ENCODE measurements around the gene NUP42. TPM values are rescaled to one million over a fixed set of nuclear protein-coding genes. Genes with fewer than 3 reads are reported as not detected.
A peak's percentile ranks its signal among the peaks of the same experiment; 100 is the strongest.

The NUP42 gene
- polyA plus RNA-seq, 1 donor from 2014 or later, result 52.1 TPM

DNA sequence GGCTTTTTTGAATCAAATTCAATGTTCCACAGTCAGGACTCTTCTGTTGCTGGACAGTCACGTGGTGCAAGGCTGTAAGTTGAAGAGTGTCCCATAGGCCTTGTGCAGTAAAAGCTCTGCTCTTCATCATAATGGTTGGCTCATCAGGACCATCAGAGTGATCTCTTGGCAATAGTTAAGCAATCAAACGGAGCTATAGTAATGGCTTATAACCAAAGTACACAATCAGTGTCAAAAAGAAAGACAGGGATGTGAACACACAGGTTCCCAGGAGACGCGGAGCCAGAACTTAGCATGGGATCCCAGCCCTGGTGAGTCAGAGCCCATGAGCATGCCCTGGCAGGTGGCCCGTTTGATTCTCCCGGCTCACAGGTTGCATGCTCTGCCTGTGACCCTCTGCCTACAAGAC is 54.0 kb downstream of the NUP42 start:
- H3K36me3 Mint-ChIP-seq, result peaks cover 3% of the 10 kb centered on the region
- peaks cover 10 to 12% (median 10%) of the 10 kb centered on the region in 3 donors for H3K4me1 Mint-ChIP-seq
- H3K4me3 Mint-ChIP-seq, result no peak overlapping the region
- no peak overlapping the region for H3K27ac Mint-ChIP-seq
- no peaks in the 10 kb centered on the region for H3K9me3 Mint-ChIP-seq
- H3K27me3 Mint-ChIP-seq, result no peaks in the 10 kb centered on the region

DNA sequence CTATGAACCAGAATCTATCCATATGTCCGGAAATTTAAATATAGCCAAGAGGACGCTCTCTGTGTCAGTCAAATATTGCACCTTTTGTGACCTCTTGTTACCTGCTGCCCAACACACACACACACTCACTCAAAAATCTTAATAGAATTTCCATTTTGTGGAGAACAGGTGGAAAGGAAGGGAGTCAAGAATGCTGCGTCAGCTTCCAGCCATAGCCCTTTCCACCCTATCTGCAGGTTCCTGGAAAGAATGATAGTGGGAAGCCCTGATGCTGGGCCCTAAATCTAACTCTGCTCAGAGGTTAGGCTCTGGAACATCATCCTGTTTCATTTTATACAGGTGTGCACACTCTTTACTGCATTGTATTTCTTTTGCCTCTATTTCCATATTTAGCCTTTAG is 55.2 kb downstream of the NUP42 start:
- H3K4me3 Mint-ChIP-seq, result no peak overlapping the region
- H3K27ac Mint-ChIP-seq, result no peak overlapping the region
- H3K36me3 Mint-ChIP-seq, result peaks cover 3% of the 10 kb centered on the region
- no peaks in the 10 kb centered on the region for H3K9me3 Mint-ChIP-seq
- no peaks in the 10 kb centered on the region for H3K27me3 Mint-ChIP-seq
- peaks cover 10 to 12% (median 10%) of the 10 kb centered on the region in 3 donors for H3K4me1 Mint-ChIP-seq

DNA sequence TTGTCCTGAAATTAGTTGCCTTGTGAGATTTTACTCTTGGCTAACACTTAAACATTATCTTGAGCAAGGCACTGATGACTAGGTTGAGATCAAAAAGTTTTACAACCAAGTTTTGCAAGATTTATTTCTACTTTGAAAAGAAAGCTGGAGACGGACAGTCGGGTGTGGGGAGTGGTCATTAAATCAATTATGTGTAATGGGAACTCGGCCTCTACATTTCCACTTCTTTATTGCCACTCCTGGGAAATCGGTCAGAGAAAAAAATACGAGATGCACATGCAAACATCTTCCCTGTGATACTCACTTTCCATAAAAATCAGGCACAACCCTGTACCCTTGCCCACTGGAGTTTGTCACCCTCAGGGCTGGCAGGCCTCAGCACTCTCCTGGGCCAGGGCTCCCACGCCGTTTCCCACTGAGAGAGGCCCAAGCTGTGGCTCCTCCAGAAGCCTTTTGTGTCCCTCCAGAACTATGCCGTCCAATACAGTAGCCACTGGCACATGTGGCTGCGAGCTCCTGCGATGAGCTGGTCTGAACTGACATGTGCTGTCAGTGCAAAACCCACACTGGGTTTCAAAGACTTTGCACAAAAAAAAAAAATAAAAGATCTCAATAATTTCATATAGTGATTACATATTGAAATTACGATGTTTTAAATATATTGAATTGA is 57.3 kb downstream of the NUP42 start:
- Mint-ChIP-seq H3K4me3 (no peak overlapping the region), H3K36me3 (peaks cover 5% of the 10 kb centered on the region), H3K27me3 (peaks cover 6% of the 10 kb centered on the region), H3K9me3 (no peaks in the 10 kb centered on the region), H3K4me1 (peaks cover 8 to 9% (median 8%) of the 10 kb centered on the region in 3 donors), H3K27ac (no peak overlapping the region)

- Mint-ChIP-seq H3K4me3 (no peak overlapping the region), H3K4me1 (peaks cover 3 to 4% (median 4%) of the 10 kb centered on the region in 3 donors), H3K27ac (no peak overlapping the region), H3K9me3 (no peaks in the 10 kb centered on the region), H3K27me3 (peaks cover 7% of the 10 kb centered on the region), H3K36me3 (peaks cover 5% of the 10 kb centered on the region)
Measured at GRCh38 chr7:23239698-23240097, 57.9 kb downstream of the NUP42 start.

GRCh38 chr7:23242321-23242720 is 60.5 kb downstream of the NUP42 start:
- no peak overlapping the region for H3K27ac Mint-ChIP-seq
- H3K27me3 Mint-ChIP-seq, result peaks cover 15% of the 10 kb centered on the region
- peaks cover 0 to 2% (median 0%) of the 10 kb centered on the region in 3 donors for H3K4me1 Mint-ChIP-seq
- H3K9me3 Mint-ChIP-seq, result no peaks in the 10 kb centered on the region
- no peak overlapping the region for H3K4me3 Mint-ChIP-seq
- H3K36me3 Mint-ChIP-seq, result peaks cover 5% of the 10 kb centered on the region

DNA sequence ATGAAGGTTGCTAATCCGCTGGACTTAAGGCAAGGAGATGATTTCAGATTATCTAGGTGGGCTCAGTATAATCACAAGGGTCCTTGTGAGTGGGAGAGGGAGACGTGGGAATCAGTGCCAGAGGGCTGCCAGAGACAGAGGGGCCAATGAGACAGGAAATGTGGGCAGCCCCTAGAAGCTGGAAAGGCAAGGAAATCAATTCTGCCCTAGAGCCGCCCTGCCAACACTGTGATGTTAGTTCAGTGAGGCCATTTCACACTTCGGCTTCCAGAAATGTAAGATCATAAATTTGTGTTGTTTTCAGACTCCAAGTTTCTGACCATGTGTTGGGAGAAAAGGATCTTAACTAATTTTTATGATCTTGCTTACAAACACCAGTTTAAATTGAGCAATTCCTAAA is 61.1 kb downstream of the NUP42 start:
- Mint-ChIP-seq H3K9me3 (no peaks in the 10 kb centered on the region), H3K27ac (peak overlapping the region in 1 of 3 donors; percentile 48), H3K27me3 (peaks cover 18% of the 10 kb centered on the region)

GRCh38 chr7:23246555-23246954 is 64.7 kb downstream of the NUP42 start, which contains the start of gene GPNMB:
GPNMB (plus strand) TSS chr7:23246775; CDS start chr7:23246858, 83 bp downstream.
- H3K4me3 Mint-ChIP-seq, result peak within 1 kb of the TSS in 2 of 4 donors; percentile 12 to 43

More for the DNA sequence above, 61.1 kb downstream of the NUP42 start:
- H3K4me3 Mint-ChIP-seq, result no peak overlapping the region
- peaks cover 1 to 2% (median 2%) of the 10 kb centered on the region in 3 donors for H3K4me1 Mint-ChIP-seq
- H3K36me3 Mint-ChIP-seq, result peaks cover 5% of the 10 kb centered on the region

DNA sequence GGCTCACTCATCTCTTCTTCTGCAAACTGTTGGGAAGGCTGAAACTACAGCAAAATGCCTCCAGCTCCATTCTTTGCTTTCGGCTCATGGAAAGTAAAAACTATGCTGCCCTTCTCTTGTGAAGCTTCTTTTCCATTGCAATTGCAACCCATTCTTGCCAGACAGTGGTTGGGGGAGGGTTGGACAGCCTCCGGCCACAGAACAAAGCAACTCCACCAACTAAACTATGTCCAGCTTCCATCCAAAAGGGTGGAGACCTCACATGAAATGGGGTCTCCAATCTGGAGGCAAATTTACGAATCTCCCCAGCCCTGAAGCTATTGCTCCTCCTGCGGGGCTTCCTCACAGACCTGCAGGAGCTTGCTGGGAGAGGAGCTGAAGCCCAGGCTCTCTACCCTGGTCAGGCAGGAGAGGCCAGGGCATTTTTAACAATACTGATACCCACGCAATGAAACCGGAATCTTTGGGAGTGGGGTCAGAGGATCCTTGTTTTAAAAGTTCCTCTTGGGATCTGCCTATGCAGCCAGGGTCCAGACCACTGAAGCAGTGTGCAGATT is 65.3 kb downstream of the NUP42 start:
- peak overlapping the region in 1 of 3 donors; percentile 15 for H3K27ac Mint-ChIP-seq
- peaks cover 2% of the 10 kb centered on the region for H3K36me3 Mint-ChIP-seq
- peaks cover 4 to 5% (median 5%) of the 10 kb centered on the region in 3 donors for H3K4me1 Mint-ChIP-seq
- H3K27me3 Mint-ChIP-seq, result peaks cover 46% of the 10 kb centered on the region
- H3K9me3 Mint-ChIP-seq, result peaks cover 0 to 7% (median 7%) of the 10 kb centered on the region in 3 donors
- H3K4me3 Mint-ChIP-seq, result peak overlapping the region in 2 of 4 donors; percentile 12 to 43

More at GRCh38 chr7:23246555-23246954, 64.7 kb downstream of the NUP42 start, which contains the start of gene GPNMB:
- H3K36me3 Mint-ChIP-seq, result peaks cover 2% of the 10 kb centered on the region
- H3K4me1 Mint-ChIP-seq, result peaks cover 4 to 5% (median 5%) of the 10 kb centered on the region in 3 donors
- H3K27me3 Mint-ChIP-seq, result peaks cover 43% of the 10 kb centered on the region
- peaks cover 0 to 3% (median 1%) of the 10 kb centered on the region in 3 donors for H3K9me3 Mint-ChIP-seq
- peak within 1 kb of the TSS in 1 of 3 donors; percentile 17 for H3K27ac Mint-ChIP-seq

DNA sequence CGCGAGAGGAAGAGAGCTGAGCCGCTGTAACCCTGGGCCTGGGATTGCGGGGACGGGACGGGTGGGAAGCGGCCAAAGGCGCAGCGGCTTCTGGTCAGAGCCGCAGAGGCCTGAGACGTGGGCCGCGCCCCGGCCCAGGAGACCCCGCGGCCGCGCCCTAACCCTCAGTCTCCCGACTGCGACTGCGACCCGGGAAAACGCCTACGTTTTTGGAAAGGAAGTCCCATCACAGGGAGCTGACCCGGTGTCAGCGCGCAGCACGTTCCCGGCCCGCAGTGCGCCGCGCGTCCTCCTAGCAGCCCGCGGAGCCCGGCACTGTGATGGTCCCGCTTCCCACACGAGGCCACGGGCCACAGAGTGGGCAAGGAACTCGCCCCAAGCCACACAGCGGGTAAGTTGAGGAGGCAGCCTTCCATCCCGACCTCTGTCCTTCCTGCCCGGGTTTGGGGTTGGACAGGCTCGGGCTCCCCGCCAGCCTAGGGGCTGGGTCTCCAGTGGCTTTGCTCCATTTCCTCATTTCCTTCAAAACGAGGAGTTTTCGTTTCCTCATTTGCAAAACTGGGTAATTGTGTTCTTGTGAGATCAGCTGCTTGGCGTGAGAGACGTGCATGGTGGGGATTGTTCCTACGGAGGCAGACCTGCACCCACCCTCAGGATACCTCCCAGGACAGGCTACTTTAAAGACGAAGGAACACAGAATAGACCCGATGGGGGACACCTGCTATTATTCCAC is 65.9 kb downstream of the NUP42 start:
- Mint-ChIP-seq H3K27ac (no peak overlapping the region), H3K27me3 (peaks cover 47% of the 10 kb centered on the region), H3K9me3 (peaks cover 0 to 12% (median 12%) of the 10 kb centered on the region in 3 donors), H3K36me3 (peaks cover 2% of the 10 kb centered on the region), H3K4me1 (peaks cover 4 to 5% (median 5%) of the 10 kb centered on the region in 3 donors), H3K4me3 (peak overlapping the region in 3 of 4 donors; percentile 46 to 86 (median 61))

- Mint-ChIP-seq H3K4me3 (no peak overlapping the region), H3K27me3 (peaks cover 42% of the 10 kb centered on the region), H3K9me3 (peaks cover 0 to 14% (median 12%) of the 10 kb centered on the region in 3 donors), H3K4me1 (peaks cover 4 to 5% (median 5%) of the 10 kb centered on the region in 3 donors), H3K36me3 (peaks cover 2% of the 10 kb centered on the region), H3K27ac (no peak overlapping the region)
Measured at GRCh38 chr7:23249486-23249885, 67.6 kb downstream of the NUP42 start.

Other genes starting within 250 kb of the NUP42 start
- 22.9 TPM for gene HYCC1, start 167.9 kb upstream of the NUP42 start, polyA plus RNA-seq
- 21.0 TPM for gene KLHL7, start 76.3 kb upstream of the NUP42 start, polyA plus RNA-seq
- gene GPNMB, start 64.7 kb downstream of the NUP42 start, polyA plus RNA-seq, result not detected
- 68.1 TPM for gene MALSU1, start 117.3 kb downstream of the NUP42 start, polyA plus RNA-seq

Measured in IgD-negative memory B cell (primary cell).